PC-3 (cell line): ENCODE measurements around the gene RIC1.

Experiments
- EZH2 ChIP-seq: fragments of 300-600 bp; sonication (generic); IDR thresholded peaks from one replicate; pipeline ENCODE4 v1.6.1; 2017; ENCODE audit warnings: antibody characterized with exemption, mild to moderate bottlenecking, low read length; ENCODE audit not compliant: unreplicated experiment
- EZH2phosphoT487 ChIP-seq: fragments of 300-600 bp; sonication (generic); IDR thresholded peaks from 2 replicates; pipeline ENCODE4 v1.6.1; 2018; ENCODE audit warnings: mild to moderate bottlenecking, antibody characterized with exemption, low read length, borderline replicate concordance
- TF ChIP-seq, protein P1 (sequence below): fragments of 300-600 bp; sonication (generic); conservative IDR thresholded peaks from 2 replicates; pipeline ENCODE4 v1.5.1; 2017; ENCODE audit warnings: antibody characterized with exemption, low read depth, mild to moderate bottlenecking, low read length

DNA sequence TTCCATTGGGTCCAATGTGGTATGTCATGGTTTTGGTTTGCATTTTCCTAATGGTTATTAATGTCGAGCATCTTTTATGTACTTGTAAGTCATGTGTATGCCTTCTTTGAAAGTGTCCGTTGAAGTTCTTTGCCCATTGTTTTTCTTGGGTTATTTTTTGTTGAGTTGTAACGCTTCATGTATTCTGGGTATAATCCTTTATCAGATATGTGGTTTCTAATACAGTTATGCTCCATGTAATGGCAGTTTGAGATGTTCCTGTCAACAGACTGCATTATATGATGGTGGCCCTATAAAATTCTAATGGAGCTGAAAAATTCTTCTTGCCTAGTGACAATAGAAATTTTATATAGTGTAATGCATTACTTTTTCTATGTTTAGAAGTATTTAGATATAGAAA is 17.2 kb downstream of the RIC1 start:
- no peak for TF ChIP-seq EZH2
- no peak for TF ChIP-seq EZH2phosphoT487
- TF ChIP-seq, protein P1, sequence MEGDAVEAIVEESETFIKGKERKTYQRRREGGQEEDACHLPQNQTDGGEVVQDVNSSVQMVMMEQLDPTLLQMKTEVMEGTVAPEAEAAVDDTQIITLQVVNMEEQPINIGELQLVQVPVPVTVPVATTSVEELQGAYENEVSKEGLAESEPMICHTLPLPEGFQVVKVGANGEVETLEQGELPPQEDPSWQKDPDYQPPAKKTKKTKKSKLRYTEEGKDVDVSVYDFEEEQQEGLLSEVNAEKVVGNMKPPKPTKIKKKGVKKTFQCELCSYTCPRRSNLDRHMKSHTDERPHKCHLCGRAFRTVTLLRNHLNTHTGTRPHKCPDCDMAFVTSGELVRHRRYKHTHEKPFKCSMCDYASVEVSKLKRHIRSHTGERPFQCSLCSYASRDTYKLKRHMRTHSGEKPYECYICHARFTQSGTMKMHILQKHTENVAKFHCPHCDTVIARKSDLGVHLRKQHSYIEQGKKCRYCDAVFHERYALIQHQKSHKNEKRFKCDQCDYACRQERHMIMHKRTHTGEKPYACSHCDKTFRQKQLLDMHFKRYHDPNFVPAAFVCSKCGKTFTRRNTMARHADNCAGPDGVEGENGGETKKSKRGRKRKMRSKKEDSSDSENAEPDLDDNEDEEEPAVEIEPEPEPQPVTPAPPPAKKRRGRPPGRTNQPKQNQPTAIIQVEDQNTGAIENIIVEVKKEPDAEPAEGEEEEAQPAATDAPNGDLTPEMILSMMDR: no peak
